Measurements from ENCODE around the gene ATP6V0C. TPM values are rescaled to one million over a fixed set of nuclear protein-coding genes. Genes with fewer than 3 reads are reported as not detected.

ATP6V0C gene
- total RNA-seq (2021) = 176 and 184 TPM in 2 replicates
- long read RNA-seq, transcript ATP6V0C-201 (3 exons, 1,175 nt) = major isoform, 132 of 137 reads
- long read RNA-seq, partial matches to known transcripts = 0 of 137 reads
- long read RNA-seq, other reads (novel, unspliced or antisense) = 2 of 137 reads

GRCh38 chr16:2513405-2514332 lies at the start of gene ATP6V0C:
Gene ATP6V0C, plus strand, starts transcription at chr16:2513952. Its CDS starts 152 bp downstream, at chr16:2514104.
- 0 out of 3 replicates have a peak, but pooled peaks have one; percentile 8 for TF ChIP-seq CTCF (conservative IDR thresholded peaks at IDR 0.05)
- H3K9ac ChIP-seq (ENCODE audit: extremely low read depth, insufficient read length, low read length) = peak within 1 kb of the TSS; percentile 74
- H2BK5ac ChIP-seq (ENCODE audit: insufficient read length, low read length) = no peak within 1 kb of the TSS
- H4K20me1 ChIP-seq (ENCODE audit: control insufficient read depth, insufficient read depth, insufficient read length) = no peaks in the 10 kb centered on the region
- no peak within 1 kb of the TSS for H2BK15ac ChIP-seq (ENCODE audit: low read depth, low read length)
- no peak within 1 kb of the TSS for H4K91ac ChIP-seq (ENCODE audit: insufficient read length, low read depth, low read length)
- H2BK120ac ChIP-seq (ENCODE audit: low read depth, low read length, poor library complexity, severe bottlenecking) = no peak within 1 kb of the TSS
- WGBS (ENCODE audit: extremely low coverage, insufficient read length, low lambda C conversion rate) = no CpG with 5 or more reads among the region's 122 CpGs
- H3K4ac ChIP-seq (ENCODE audit: low read depth, low read length) = no peak within 1 kb of the TSS; the same call in none of the 2 replicates
- no peaks in the 10 kb centered on the region for H3K9me3 ChIP-seq (ENCODE audit: control insufficient read depth, low read depth, low read length)
- Mint-ChIP-seq H3K9me3 (no peaks in the 10 kb centered on the region; a peak in 1 of 5 replicates), H3K4me1 (peaks cover 42 to 55% of the 10 kb centered on the region in 2 experiments), H3K27me3 (ENCODE audit: low read depth) (peaks cover 5% of the 10 kb centered on the region), H3K36me3 (ENCODE audit: insufficient read depth in 1 of 3, low read depth in 3 of 3) (peaks cover 2 to 11% (median 8%) of the 10 kb centered on the region in 3 experiments; a peak in 6 of 7 replicates), H3K27ac (peak within 1 kb of the TSS; percentile 94 to 98 (median 98)), H3K4me3 (peak within 1 kb of the TSS; percentile 90 to 91)
- H2BK12ac ChIP-seq (ENCODE audit: insufficient read length, low read depth, low read length) = no peak within 1 kb of the TSS
- peak within 1 kb of the TSS; percentile 92 for H3K4me2 ChIP-seq (ENCODE audit: insufficient read depth, insufficient read length, low read length)
- peak within 1 kb of the TSS; percentile 94 for H3K14ac ChIP-seq (ENCODE audit: insufficient read depth, low read length)
- no peak within 1 kb of the TSS for H2AK5ac ChIP-seq (ENCODE audit: insufficient read length, low read length)
- peaks cover 7% of the 10 kb centered on the region for H3K79me1 ChIP-seq (ENCODE audit: insufficient read depth, low read depth, low read length, poor library complexity, severe bottlenecking)
- H3T11ph ChIP-seq (ENCODE audit: low read length) = no peak within 1 kb of the TSS
- H3K56ac ChIP-seq (ENCODE audit: insufficient read length, low read depth, low read length) = no peak within 1 kb of the TSS
- no peak within 1 kb of the TSS for H3K27ac ChIP-seq (ENCODE audit: insufficient read length, low read depth, low read length)
- peaks cover 36% of the 10 kb centered on the region; the same call in 1 of the 2 replicates for H3K79me2 ChIP-seq (ENCODE audit: insufficient read depth, low read length)
- no peak within 1 kb of the TSS for H2BK20ac ChIP-seq (ENCODE audit: low read depth, low read length, poor library complexity, severe bottlenecking)
- no peak within 1 kb of the TSS for H4K8ac ChIP-seq (replicated peaks; ENCODE audit: insufficient read length, low read depth, low read length)
- H2AFZ ChIP-seq (ENCODE audit: low read length) = no peak within 1 kb of the TSS
- H3K18ac ChIP-seq (ENCODE audit: insufficient read length, low read depth, low read length) = peak within 1 kb of the TSS; percentile 89
- peaks cover 3% of the 10 kb centered on the region; the same call in 1 of the 2 replicates for H3K4me1 ChIP-seq (ENCODE audit: insufficient read depth, low read length)
- DNase-seq = peak; percentile 92
- no peak within 1 kb of the TSS for H4K5ac ChIP-seq (ENCODE audit: insufficient read length, low read depth, low read length)
- no peaks in the 10 kb centered on the region for H3K27me3 ChIP-seq (ENCODE audit: insufficient read depth, low read length)
- H3K23me2 ChIP-seq (ENCODE audit: insufficient read length, low read depth, low read length, poor library complexity, severe bottlenecking) = peaks cover 16% of the 10 kb centered on the region
- H3K23ac ChIP-seq (ENCODE audit: insufficient read length, low read depth, low read length) = no peak within 1 kb of the TSS
